ENCODE data around the gene PDK1.

The PDK1 gene

GRCh38 chr2:172597176-172597842, 41.4 kb downstream of the PDK1 start:
- no peak overlapping the region for H3K27ac ChIP-seq (ENCODE audit: low read length)
- no peak overlapping the region for H2AFZ ChIP-seq (ENCODE audit: low read depth, low read length)
- H3K27me3 ChIP-seq (ENCODE audit: insufficient read depth, low read length, poor library complexity) = no peaks in the 10 kb centered on the region
- H3K79me2 ChIP-seq (ENCODE audit: insufficient read depth, low read length) = no peaks in the 10 kb centered on the region
- ATAC-seq (ENCODE audit: insufficient read depth, low read depth) (no peak), DNase-seq (no peak)
- TF ChIP-seq EZH2 (IDR thresholded peaks at IDR 0.05; ENCODE audit: borderline replicate concordance, low read depth, low read length, severe bottlenecking) (no peak), CTCF (IDR thresholded peaks at IDR 0.05; ENCODE audit: borderline replicate concordance, extremely low read depth, low read length, poor library complexity, severe bottlenecking) (no peak)
- H3K4me2 ChIP-seq (ENCODE audit: insufficient read depth, low read length) = no peak overlapping the region
- no peak overlapping the region for H3K9ac ChIP-seq (ENCODE audit: low read depth, low read length)
- H3K36me3 ChIP-seq (ENCODE audit: insufficient read depth, low read length) = peaks cover 94% of the 10 kb centered on the region
- peaks cover 2% of the 10 kb centered on the region; the same call in 1 of the 2 replicates for H4K20me1 ChIP-seq (ENCODE audit: insufficient read depth, low read length)
- no peaks in the 10 kb centered on the region for H3K4me1 ChIP-seq (ENCODE audit: insufficient read depth, low read length)
- H3K9me3 ChIP-seq (ENCODE audit: insufficient read depth, low read length, severe bottlenecking) = no peaks in the 10 kb centered on the region
- H3K4me3 ChIP-seq (ENCODE audit: low read depth in 1 of 2, low read length in 2 of 2) = no peak overlapping the region

- no peak for TF ChIP-seq CTCF (IDR thresholded peaks at IDR 0.05; ENCODE audit: borderline replicate concordance, extremely low read depth, low read length, poor library complexity, severe bottlenecking)
- no peak for TF ChIP-seq EZH2 (IDR thresholded peaks at IDR 0.05; ENCODE audit: borderline replicate concordance, low read depth, low read length, severe bottlenecking)
- no peak for DNase-seq
- H3K4me1 ChIP-seq (ENCODE audit: insufficient read depth, low read length) = no peaks in the 10 kb centered on the region
- H3K4me2 ChIP-seq (ENCODE audit: insufficient read depth, low read length) = no peak overlapping the region
- no peak for ATAC-seq (ENCODE audit: insufficient read depth, low read depth)
- H4K20me1 ChIP-seq (ENCODE audit: insufficient read depth, low read length) = no peaks in the 10 kb centered on the region
- no peaks in the 10 kb centered on the region for H3K9me3 ChIP-seq (ENCODE audit: insufficient read depth, low read length, severe bottlenecking)
- no peak overlapping the region for H3K27ac ChIP-seq (ENCODE audit: low read length)
- H3K4me3 ChIP-seq (ENCODE audit: low read depth in 1 of 2, low read length in 2 of 2) = no peak overlapping the region
- no peaks in the 10 kb centered on the region for H3K27me3 ChIP-seq (ENCODE audit: insufficient read depth, low read length, poor library complexity)
- H3K79me2 ChIP-seq (ENCODE audit: insufficient read depth, low read length) = no peaks in the 10 kb centered on the region
- peaks cover 93% of the 10 kb centered on the region for H3K36me3 ChIP-seq (ENCODE audit: insufficient read depth, low read length)
- H3K9ac ChIP-seq (ENCODE audit: low read depth, low read length) = no peak overlapping the region
- no peak overlapping the region for H2AFZ ChIP-seq (ENCODE audit: low read depth, low read length)
Measured at GRCh38 chr2:172599947-172600346, 44.1 kb downstream of the PDK1 start.

GRCh38 chr2:172600557-172601008, 44.7 kb downstream of the PDK1 start:
- H3K4me2 ChIP-seq (ENCODE audit: insufficient read depth, low read length) = no peak overlapping the region
- peaks cover 92% of the 10 kb centered on the region for H3K36me3 ChIP-seq (ENCODE audit: insufficient read depth, low read length)

More at GRCh38 chr2:172600557-172601008, 44.7 kb downstream of the PDK1 start:
- no peaks in the 10 kb centered on the region for H3K4me1 ChIP-seq (ENCODE audit: insufficient read depth, low read length)
- H3K27ac ChIP-seq (ENCODE audit: low read length) = no peak overlapping the region
- H4K20me1 ChIP-seq (ENCODE audit: insufficient read depth, low read length) = no peaks in the 10 kb centered on the region
- no peaks in the 10 kb centered on the region for H3K27me3 ChIP-seq (ENCODE audit: insufficient read depth, low read length, poor library complexity)
- H3K9me3 ChIP-seq (ENCODE audit: insufficient read depth, low read length, severe bottlenecking) = no peaks in the 10 kb centered on the region
- TF ChIP-seq EZH2 (IDR thresholded peaks at IDR 0.05; ENCODE audit: borderline replicate concordance, low read depth, low read length, severe bottlenecking) = no peak
- no peak for TF ChIP-seq CTCF (IDR thresholded peaks at IDR 0.05; ENCODE audit: borderline replicate concordance, extremely low read depth, low read length, poor library complexity, severe bottlenecking)
- no peaks in the 10 kb centered on the region for H3K79me2 ChIP-seq (ENCODE audit: insufficient read depth, low read length)
- H2AFZ ChIP-seq (ENCODE audit: low read depth, low read length) = no peak overlapping the region
- ATAC-seq (ENCODE audit: insufficient read depth, low read depth) = no peak
- H3K9ac ChIP-seq (ENCODE audit: low read depth, low read length) = no peak overlapping the region
- no peak for DNase-seq
- no peak overlapping the region for H3K4me3 ChIP-seq (ENCODE audit: low read depth in 1 of 2, low read length in 2 of 2)
